GM19238 (cell line): ENCODE results near the gene EMILIN2.
"Not testable (repeated sequence)": the region's sequence is repeated elsewhere in the genome, so short reads cannot be mapped to it uniquely, and the experiment has no call there.

Experiments used
- DNase-seq: peaks from one replicate; pipeline ENCODE4 v3.0.0; 2011; ENCODE audit warnings: low spot score; ENCODE audit not compliant: insufficient read length

The EMILIN2 gene

GRCh38 chr18:2843146-2843545, 3.7 kb upstream of the EMILIN2 start:
- DNase-seq = no peak

DNA sequence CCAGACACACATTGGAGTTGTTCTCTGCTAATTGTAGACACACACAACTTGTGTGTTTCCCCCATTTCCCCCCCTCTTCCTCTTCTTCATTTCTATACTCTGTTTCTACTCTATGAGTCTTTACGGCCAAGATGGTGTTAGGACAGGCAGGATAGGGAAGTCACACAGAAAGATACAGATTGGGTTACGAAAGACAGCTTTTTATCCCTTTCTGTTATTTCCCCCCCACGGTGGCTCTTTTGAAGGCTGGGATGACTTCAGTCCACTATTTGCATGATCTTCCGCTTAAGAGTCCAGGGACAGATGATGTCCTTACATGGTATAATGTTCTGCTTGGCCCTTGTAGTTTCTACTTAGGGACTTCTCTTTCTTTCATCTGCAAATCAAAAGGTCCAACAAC, 1.6 kb upstream of the EMILIN2 start:
- no peak for DNase-seq

GRCh38 chr18:2847317-2848246, 776 bp downstream of the EMILIN2 start:
- DNase-seq = no peak

DNA sequence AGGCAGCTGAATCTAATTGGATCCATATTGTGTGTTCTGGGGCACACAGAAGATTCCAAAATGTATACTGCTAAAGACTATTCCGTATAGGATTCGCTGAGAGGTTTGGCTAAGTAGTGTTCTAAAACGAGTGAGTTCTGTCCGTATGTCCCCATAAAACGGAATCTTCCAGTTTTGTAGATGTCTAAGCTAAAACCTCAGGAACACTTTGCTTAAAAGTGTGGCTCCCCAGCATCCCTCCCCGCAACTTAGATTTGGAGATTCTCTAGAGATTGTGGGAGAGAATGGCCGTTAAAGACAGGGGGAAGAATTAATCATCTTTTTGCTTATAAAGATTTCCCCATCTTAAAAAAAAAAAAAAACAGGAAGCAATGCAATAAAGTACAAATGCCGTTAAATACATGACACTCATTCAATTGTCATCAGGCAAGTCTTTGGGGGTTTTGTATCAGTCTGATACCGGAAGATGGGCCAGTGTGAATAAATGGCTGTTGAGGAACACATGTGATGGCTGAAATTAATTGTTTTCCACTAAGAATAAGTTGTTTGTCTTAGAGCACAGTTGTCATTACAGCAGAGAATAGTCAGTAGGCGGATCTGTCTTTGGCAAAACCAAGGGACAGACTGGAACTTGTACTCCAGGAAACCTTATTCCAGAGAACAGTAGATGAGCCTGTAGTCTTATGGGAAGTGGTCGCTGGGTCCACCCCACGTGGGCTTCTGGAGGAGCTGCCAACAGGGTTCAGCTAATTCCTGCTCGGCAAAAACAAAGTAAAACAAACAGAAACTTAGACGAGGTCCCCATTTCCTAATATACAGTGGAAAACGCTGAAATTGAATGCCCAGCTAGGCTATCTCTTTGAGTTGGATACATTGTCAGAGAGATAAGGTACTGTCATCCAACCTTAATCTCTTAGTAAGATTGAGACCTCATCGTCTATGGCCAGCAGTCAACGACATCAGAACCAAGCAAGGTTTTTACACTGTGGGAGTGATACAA, 1.7 kb downstream of the EMILIN2 start:
- DNase-seq = no peak

- no peak for DNase-seq
These were observed 4.0 kb downstream of the EMILIN2 start for GRCh38 chr18:2850816-2851215.

DNA sequence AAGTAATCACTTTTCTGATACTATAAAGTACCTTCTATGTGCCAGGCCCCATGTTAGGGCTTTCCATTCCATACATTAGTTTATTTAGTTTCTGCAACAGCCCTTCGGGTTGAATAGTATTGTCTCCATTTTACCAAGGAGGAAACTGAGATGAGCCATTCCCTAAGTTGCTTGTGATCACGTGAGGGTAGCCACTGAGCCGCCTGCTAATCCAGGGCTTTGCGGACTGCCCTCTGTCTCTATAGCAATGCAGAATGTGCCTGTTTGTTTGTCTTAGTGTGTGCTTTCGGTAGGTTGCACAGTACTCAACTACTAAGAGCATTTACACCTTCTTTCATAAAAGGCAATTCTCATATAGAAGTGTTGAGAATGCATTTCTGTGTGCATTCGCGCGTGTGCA, 5.0 kb downstream of the EMILIN2 start:
- no peak for DNase-seq

- DNase-seq = not testable (repeated sequence)
These were observed 5.7 kb downstream of the EMILIN2 start for GRCh38 chr18:2852460-2852859.

DNA sequence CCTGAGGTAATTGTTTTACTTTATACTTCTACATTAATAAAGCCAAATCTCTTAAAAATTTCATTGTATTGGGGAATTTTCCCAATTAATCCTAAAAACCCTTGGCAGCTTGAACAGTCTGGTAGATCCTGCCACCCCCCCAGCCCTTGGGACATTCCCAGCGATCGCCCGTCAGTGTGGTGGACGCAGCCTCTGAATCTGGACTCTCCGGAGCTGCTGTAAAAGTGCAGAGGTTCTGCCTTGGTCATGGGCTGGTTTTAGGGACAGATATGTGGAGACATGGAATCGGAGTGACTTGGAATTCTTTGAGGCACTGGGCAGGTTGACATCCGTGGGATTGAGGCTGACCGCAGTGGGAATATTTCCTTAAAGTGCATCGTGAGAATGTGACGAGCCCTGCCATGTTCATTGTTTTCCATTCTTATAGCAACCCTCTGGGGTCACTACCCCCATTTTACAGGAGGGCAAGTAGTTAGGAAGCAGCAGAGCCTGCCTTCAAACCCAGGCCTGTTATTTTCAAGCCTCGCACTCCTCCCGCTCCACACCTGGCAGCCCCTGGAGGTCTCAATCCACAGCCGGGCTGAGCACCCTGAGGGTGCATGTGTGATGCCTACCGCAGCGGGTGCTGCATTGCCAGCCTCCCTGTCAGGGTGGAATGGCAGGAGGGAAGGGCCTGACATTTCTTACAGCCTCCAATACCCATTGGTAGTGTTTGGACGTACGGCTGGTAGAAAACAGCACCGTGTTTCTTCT, 6.5 kb downstream of the EMILIN2 start:
- DNase-seq = no peak

GRCh38 chr18:2853926-2854664, 7.3 kb downstream of the EMILIN2 start:
- no peak for DNase-seq

- no peak for DNase-seq
These were observed 8.1 kb downstream of the EMILIN2 start for GRCh38 chr18:2854875-2855274.

DNA sequence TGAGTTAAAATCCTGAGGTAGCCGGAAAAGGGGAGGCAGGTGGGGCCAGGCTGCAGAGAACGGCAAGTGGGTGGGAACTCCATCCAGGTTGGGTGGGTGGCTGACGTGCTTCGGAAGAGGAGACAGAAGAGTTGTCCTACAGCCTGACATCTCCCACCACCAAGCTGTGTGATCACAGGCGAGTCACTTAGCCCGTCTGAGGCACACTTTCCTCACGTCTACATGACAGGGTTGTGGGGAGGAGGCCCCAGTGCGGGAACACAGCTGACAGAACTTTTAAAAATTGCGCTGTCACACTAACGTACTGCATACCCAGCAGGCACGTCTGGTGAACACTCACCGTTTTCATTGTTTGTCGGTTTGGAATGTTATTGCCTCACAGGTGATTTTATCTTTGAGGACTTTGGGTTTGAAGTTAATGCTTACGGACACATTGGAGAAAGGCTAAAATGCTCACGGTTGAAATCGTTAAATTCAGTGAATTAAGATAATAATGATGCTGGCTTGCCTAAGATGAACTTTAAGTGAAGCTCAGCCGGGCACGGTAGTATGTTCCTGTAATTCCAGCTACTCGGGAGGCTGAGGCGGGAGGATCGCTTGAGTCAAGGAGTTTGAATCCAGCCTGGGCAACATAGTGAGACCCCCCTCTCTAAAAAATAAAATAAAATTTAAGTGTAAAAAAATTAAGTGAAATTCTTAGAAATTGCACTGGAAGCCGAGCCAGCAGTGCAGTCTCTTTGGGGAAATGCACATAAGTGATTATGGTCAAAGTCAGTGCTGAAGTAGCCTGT, 8.9 kb downstream of the EMILIN2 start:
- no peak for DNase-seq

DNA sequence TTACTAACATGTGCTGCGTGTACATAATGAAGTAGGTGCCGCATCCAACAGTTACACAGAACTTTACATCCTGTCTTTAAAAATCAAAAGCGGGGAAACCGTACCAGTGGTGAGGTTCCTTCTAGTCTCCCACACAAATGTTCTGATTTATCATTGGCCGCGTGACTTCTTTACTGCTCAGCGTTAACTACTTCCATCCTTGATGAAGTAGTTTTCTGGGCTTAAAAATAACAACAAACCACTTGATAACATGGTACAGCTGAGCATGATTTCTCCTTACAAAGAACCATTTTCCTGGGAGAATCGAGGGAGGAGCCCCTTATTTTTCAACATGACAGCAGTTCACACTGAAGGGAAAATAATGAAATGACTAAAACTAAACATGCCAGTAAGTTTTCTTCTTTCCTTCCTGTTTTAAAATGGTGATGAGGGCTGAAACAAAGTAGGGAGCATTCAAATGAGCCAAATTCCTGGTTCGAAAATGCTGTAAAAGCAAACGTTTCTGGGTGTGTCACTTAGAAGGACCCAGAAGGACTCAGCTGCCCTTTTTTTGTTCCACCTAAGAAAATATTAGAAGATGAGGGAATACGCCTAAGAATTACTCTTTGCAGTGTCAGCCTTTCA, 9.9 kb downstream of the EMILIN2 start:
- DNase-seq = no peak

DNA sequence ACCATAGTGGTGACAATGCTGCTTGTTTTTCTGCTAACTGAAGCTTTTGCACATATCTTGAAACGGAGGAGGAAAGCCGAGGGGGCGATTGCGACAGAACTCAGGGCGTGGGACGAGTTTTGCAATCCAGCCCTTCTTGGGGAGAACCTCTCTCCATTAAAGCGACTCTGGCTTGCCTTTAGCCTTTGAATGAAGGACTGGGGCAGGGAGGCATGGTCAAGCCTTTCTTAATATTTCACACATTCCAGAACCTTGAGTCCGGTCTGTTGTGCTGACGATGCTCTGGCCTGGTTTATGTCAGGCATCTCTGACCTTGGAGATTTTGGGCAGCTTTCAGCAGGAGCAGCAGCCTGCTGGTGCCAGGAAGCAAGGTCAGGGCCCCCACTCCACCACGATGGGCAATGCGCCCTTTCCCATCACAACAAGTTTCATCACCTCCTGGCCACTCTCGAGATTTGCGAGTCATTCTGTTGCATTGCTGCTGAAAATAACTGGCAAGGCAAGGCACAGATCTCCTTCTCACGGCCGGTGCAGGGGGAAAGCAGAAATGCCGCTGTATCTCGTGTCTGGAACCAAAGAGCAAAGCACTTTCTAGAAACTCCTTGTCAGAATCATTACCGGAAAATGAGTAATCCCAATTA, 10.8 kb downstream of the EMILIN2 start:
- no peak for DNase-seq

DNA sequence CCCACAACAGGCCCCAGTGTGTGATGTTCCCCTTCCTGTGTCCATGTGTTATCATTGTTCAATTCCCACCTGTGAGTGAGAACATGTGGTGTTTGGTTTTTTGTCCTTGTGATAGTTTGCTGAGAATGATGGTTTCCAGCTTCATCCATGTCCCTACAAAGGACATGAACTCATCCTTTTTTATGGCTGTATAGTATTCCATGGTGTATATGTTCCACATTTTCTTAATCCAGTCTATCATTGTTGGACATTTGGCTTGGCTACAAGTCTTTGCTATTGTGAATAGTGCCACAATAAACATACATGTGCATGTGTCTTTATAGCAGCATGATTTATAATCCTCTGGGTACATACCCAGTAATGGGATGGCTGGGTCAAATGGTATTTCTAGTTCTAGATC, 13.6 kb downstream of the EMILIN2 start:
- not testable (repeated sequence) for DNase-seq

GRCh38 chr18:2863997-2864396, 17.2 kb downstream of the EMILIN2 start:
- not testable (repeated sequence) for DNase-seq

DNA sequence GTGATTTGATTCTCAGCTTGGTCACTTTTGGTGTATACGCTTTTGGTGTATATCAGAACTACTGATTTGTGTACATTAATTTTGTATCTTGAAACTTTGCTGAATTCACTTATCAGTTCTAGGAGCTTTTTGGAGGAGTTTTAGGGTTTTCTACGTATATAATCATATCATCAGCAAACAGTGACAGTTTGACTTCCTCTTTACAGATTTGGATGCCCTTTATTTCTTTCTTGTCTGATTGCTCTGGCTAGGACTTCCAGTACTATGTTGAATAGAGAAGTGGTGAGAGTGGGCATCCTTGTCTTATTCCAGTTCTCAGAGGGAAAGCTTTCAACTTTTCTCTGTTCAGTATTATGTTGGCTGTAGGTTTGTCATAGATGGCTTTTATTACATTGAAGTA, 19.7 kb downstream of the EMILIN2 start:
- not testable (repeated sequence) for DNase-seq

GRCh38 chr18:2869207-2869606, 22.4 kb downstream of the EMILIN2 start:
- no peak for DNase-seq

GRCh38 chr18:2871111-2871720, 24.4 kb downstream of the EMILIN2 start:
- no peak for DNase-seq
